ENCODE measurements around the gene TRAPPC5. TPM values are rescaled to one million over a fixed set of nuclear protein-coding genes. Genes with fewer than 3 reads are reported as not detected.

TRAPPC5 gene
- total RNA-seq, 1 experiment from 2014 or later, result 105 TPM

- no TSS peak for BruUV-seq (replicated peaks)
- intact Hi-C loops (cut with micrococcal nuclease; ENCODE audit: unreplicated experiment), result no loop called here
- H3K4me1 ChIP-seq (ENCODE audit: insufficient read depth, low read length, poor library complexity, severe bottlenecking), result no peaks in the 10 kb centered on the region
- no peaks in the 10 kb centered on the region for H3K9me3 ChIP-seq (ENCODE audit: low read depth, low read length, poor library complexity, severe bottlenecking)
- ChIA-PET CTCF (no interaction called here), POLR2A (ENCODE audit: low non-redundant PET) (no interaction called here)
- DNase-seq (ENCODE audit: low spot score), result no peak
- no peaks in the 10 kb centered on the region for H3K36me3 ChIP-seq (ENCODE audit: insufficient read depth, low read length, poor library complexity, severe bottlenecking)
- peaks cover 5% of the 10 kb centered on the region for H3K27me3 ChIP-seq (replicated peaks; ENCODE audit: insufficient read depth, low read depth, low read length, poor library complexity)
- no peak overlapping the region for H3K27ac ChIP-seq (ENCODE audit: low read depth, low read length, poor library complexity, severe bottlenecking)
- no peak for TF ChIP-seq EZH2 (IDR thresholded peaks at IDR 0.05; ENCODE audit: borderline replicate concordance, low read depth, low read length, poor library complexity, severe bottlenecking)
- no peak for TF ChIP-seq CTCF (conservative IDR thresholded peaks at IDR 0.05; ENCODE audit: low read depth, low read length)
- no peak overlapping the region for H3K4me3 ChIP-seq (ENCODE audit: low read depth, low read length, poor library complexity, severe bottlenecking)
Measured at GRCh38 chr19:7704280-7705060, 23.8 kb downstream of the TRAPPC5 start.

GRCh38 chr19:7705387-7706187 is 25.0 kb downstream of the TRAPPC5 start:
- ChIA-PET CTCF (no interaction called here), POLR2A (ENCODE audit: low non-redundant PET) (no interaction called here)
- Histone ChIP-seq H3K4me1 (ENCODE audit: insufficient read depth, low read length, poor library complexity, severe bottlenecking) (no peaks in the 10 kb centered on the region), H3K27me3 (replicated peaks; ENCODE audit: insufficient read depth, low read depth, low read length, poor library complexity) (peaks cover 3% of the 10 kb centered on the region), H3K9me3 (ENCODE audit: low read depth, low read length, poor library complexity, severe bottlenecking) (no peaks in the 10 kb centered on the region), H3K4me3 (ENCODE audit: low read depth, low read length, poor library complexity, severe bottlenecking) (no peak overlapping the region), H3K27ac (ENCODE audit: low read depth, low read length, poor library complexity, severe bottlenecking) (no peak overlapping the region), H3K36me3 (ENCODE audit: insufficient read depth, low read length, poor library complexity, severe bottlenecking) (no peaks in the 10 kb centered on the region)
- DNase-seq (ENCODE audit: low spot score), result no peak
- TF ChIP-seq CTCF (conservative IDR thresholded peaks at IDR 0.05; ENCODE audit: low read depth, low read length) (no peak), EZH2 (IDR thresholded peaks at IDR 0.05; ENCODE audit: borderline replicate concordance, low read depth, low read length, poor library complexity, severe bottlenecking) (no peak)
- no TSS peak for BruUV-seq (replicated peaks)
- intact Hi-C loops (cut with micrococcal nuclease; ENCODE audit: unreplicated experiment), result no loop called here

- peaks cover 3% of the 10 kb centered on the region for H3K27me3 ChIP-seq (replicated peaks; ENCODE audit: insufficient read depth, low read depth, low read length, poor library complexity)
- BruUV-seq (replicated peaks), result no TSS peak
- H3K4me3 ChIP-seq (ENCODE audit: low read depth, low read length, poor library complexity, severe bottlenecking), result no peak overlapping the region
- H3K36me3 ChIP-seq (ENCODE audit: insufficient read depth, low read length, poor library complexity, severe bottlenecking), result no peaks in the 10 kb centered on the region
- POLR2A ChIA-PET (ENCODE audit: low non-redundant PET), result no interaction called here
- no peak overlapping the region for H3K27ac ChIP-seq (ENCODE audit: low read depth, low read length, poor library complexity, severe bottlenecking)
- no peaks in the 10 kb centered on the region for H3K9me3 ChIP-seq (ENCODE audit: low read depth, low read length, poor library complexity, severe bottlenecking)
- no peaks in the 10 kb centered on the region for H3K4me1 ChIP-seq (ENCODE audit: insufficient read depth, low read length, poor library complexity, severe bottlenecking)
- no peak for DNase-seq (ENCODE audit: low spot score)
- CTCF ChIA-PET, result no interaction called here
- TF ChIP-seq EZH2 (IDR thresholded peaks at IDR 0.05; ENCODE audit: borderline replicate concordance, low read depth, low read length, poor library complexity, severe bottlenecking), result no peak
- no peak for TF ChIP-seq CTCF (conservative IDR thresholded peaks at IDR 0.05; ENCODE audit: low read depth, low read length)
- intact Hi-C loops (cut with micrococcal nuclease; ENCODE audit: unreplicated experiment), result no loop called here
Measured at GRCh38 chr19:7706188-7706954, 25.7 kb downstream of the TRAPPC5 start.

Measured in A673 (cell line).